ENCODE results near the gene RBM8A.

The RBM8A gene

DNA sequence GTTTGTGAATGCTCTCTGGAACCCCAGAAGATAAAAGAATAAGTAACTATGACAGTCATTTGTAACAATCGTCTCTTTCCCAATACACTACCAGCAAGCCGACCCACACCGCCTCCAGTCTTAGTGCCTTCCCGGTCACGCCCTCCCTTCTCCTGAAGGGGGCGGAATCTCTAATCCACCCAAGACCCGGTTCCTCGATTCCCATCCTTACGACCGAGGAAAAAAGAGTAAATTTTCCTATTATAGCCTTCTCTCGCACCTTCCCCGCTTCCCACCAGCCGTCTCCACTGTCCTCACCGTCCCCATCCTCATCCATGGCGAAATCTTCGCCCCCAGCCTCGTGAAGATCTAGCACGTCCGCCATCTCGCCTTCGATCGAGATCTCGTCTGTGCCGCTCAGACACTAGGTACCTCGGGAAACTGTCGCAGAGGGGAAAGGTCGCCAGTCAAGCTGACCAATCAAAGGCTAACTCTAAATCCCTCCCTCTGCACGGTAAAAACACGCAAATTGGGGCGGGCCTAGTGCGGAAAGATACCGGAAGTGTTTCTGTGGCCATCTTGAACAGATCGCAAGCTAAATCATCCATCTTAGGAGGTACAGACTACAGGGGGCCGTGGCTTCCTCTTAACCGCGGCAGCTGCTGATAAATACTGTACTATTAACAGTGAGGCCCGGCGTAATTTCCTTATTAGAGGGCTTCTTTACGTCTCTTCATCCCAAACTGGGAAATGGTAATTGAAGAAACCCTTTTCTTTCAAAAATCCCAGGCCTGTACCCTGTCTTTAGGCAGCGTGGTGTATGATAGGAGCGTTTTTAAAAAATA lies at the start of gene RBM8A:
Gene RBM8A, minus strand, starts transcription at position 422 of the 824 bp plus-strand sequence. Its CDS starts 58 bp downstream, at position 364.
- peak within 1 kb of the TSS; percentile 99 for H3K27ac ChIP-seq
- H3K27me3 ChIP-seq (ENCODE audit: control insufficient read depth, insufficient read depth, low read length), result no peaks in the 10 kb centered on the region
- peak within 1 kb of the TSS; percentile 96 for H3K4me3 ChIP-seq (ENCODE audit: low read depth, low read length)
- H3K9ac ChIP-seq, result peak within 1 kb of the TSS; percentile 80
- H2AFZ ChIP-seq, result peak within 1 kb of the TSS; percentile 87
- H3K4me1 ChIP-seq, result no peaks in the 10 kb centered on the region
- no peaks in the 10 kb centered on the region for H3K79me2 ChIP-seq
- no peaks in the 10 kb centered on the region for H3K36me3 ChIP-seq (ENCODE audit: control insufficient read depth, insufficient read depth, low read length)
- TF ChIP-seq, protein P1, sequence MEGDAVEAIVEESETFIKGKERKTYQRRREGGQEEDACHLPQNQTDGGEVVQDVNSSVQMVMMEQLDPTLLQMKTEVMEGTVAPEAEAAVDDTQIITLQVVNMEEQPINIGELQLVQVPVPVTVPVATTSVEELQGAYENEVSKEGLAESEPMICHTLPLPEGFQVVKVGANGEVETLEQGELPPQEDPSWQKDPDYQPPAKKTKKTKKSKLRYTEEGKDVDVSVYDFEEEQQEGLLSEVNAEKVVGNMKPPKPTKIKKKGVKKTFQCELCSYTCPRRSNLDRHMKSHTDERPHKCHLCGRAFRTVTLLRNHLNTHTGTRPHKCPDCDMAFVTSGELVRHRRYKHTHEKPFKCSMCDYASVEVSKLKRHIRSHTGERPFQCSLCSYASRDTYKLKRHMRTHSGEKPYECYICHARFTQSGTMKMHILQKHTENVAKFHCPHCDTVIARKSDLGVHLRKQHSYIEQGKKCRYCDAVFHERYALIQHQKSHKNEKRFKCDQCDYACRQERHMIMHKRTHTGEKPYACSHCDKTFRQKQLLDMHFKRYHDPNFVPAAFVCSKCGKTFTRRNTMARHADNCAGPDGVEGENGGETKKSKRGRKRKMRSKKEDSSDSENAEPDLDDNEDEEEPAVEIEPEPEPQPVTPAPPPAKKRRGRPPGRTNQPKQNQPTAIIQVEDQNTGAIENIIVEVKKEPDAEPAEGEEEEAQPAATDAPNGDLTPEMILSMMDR (IDR thresholded peaks at IDR 0.05), result peak; percentile 64
- no peaks in the 10 kb centered on the region for H3K9me3 ChIP-seq (ENCODE audit: control insufficient read depth, low read length)
- peak within 1 kb of the TSS; percentile 87 for H3K4me2 ChIP-seq (ENCODE audit: low read length)

DNA sequence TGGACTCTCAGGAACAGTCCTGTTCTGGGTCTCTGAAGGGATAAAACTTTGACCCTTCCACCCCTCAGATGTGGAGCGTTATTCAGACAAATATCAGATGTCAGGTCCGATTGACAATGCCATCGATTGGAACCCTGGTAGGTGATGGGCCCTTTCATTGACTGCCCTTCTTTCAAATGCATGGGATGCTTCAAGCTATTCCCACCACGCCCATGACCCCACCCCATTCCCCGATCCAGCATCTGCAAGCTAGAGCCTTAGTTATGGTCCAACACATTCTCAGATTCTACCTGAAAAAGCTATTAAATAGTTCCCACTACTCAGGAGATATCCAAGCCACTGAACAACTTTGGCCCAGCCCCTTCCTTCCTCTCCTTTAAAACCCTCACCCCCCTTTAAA lies 49.7 kb upstream of the RBM8A start:
- TF ChIP-seq, protein P1 (IDR thresholded peaks at IDR 0.05), result no peak
- Histone ChIP-seq H3K4me2 (ENCODE audit: low read length) (peak overlapping the region; percentile 28), H3K27me3 (ENCODE audit: control insufficient read depth, insufficient read depth, low read length) (no peaks in the 10 kb centered on the region), H3K27ac (peak overlapping the region; percentile 100), H3K9me3 (ENCODE audit: control insufficient read depth, low read length) (no peaks in the 10 kb centered on the region), H3K4me3 (ENCODE audit: low read depth, low read length) (peak overlapping the region; percentile 39), H3K79me2 (peaks cover 15% of the 10 kb centered on the region), H3K4me1 (peaks cover 43% of the 10 kb centered on the region), H2AFZ (no peak overlapping the region), H3K9ac (no peak overlapping the region), H3K36me3 (ENCODE audit: control insufficient read depth, insufficient read depth, low read length) (no peaks in the 10 kb centered on the region)

DNA sequence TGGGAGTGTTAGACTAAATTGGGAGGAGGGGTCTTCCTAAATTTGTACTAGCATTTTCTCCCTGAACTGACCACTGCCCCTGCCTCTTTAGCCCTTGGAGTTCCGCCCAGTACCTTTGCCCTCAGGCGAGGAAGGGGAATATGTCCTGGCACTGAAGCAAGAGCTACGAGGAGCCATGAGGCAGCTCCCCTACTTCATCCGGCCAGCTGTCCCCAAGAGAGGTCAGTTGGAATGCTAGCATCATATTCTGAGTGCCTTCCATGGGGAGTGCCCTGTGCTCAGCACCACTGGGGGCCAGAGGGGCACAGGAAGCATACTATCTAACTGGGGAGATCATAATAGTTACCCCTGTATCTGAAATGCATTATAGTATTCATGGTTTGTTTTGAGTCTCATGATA lies 47.9 kb upstream of the RBM8A start:
- Histone ChIP-seq H3K4me1 (peaks cover 26% of the 10 kb centered on the region), H2AFZ (no peak overlapping the region), H3K79me2 (peaks cover 9% of the 10 kb centered on the region), H3K27me3 (ENCODE audit: control insufficient read depth, insufficient read depth, low read length) (no peaks in the 10 kb centered on the region), H3K9ac (no peak overlapping the region), H3K9me3 (ENCODE audit: control insufficient read depth, low read length) (no peaks in the 10 kb centered on the region), H3K27ac (no peak overlapping the region), H3K4me2 (ENCODE audit: low read length) (no peak overlapping the region), H3K36me3 (ENCODE audit: control insufficient read depth, insufficient read depth, low read length) (no peaks in the 10 kb centered on the region), H3K4me3 (ENCODE audit: low read depth, low read length) (no peak overlapping the region)
- TF ChIP-seq, protein P1 (IDR thresholded peaks at IDR 0.05), result no peak

DNA sequence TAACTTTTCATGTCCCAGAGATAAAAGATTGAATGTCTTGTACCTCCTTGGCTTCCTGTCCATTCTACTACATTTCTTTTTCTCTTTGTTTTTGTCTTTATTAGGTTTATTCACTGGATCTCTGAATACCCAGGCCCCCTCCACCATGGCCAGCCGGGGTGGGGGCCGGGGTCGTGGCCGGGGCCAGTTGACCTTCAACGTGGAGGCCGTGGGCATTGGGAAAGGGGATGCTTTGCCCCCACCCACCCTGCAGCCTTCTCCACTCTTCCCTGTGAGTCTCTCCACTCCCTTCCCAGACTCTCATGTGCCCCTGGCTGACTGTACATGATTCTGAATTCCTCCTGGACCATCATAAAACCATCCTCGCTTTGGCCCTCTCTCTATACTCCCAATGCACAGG lies 47.4 kb upstream of the RBM8A start:
- peaks cover 12% of the 10 kb centered on the region for H3K79me2 ChIP-seq
- H3K27me3 ChIP-seq (ENCODE audit: control insufficient read depth, insufficient read depth, low read length), result no peaks in the 10 kb centered on the region
- H3K4me1 ChIP-seq, result peaks cover 21% of the 10 kb centered on the region
- H3K9ac ChIP-seq, result no peak overlapping the region
- H3K36me3 ChIP-seq (ENCODE audit: control insufficient read depth, insufficient read depth, low read length), result no peaks in the 10 kb centered on the region
- TF ChIP-seq, protein P1 (IDR thresholded peaks at IDR 0.05), result no peak
- no peaks in the 10 kb centered on the region for H3K9me3 ChIP-seq (ENCODE audit: control insufficient read depth, low read length)
- no peak overlapping the region for H3K27ac ChIP-seq
- no peak overlapping the region for H3K4me2 ChIP-seq (ENCODE audit: low read length)
- H3K4me3 ChIP-seq (ENCODE audit: low read depth, low read length), result no peak overlapping the region
- no peak overlapping the region for H2AFZ ChIP-seq

DNA sequence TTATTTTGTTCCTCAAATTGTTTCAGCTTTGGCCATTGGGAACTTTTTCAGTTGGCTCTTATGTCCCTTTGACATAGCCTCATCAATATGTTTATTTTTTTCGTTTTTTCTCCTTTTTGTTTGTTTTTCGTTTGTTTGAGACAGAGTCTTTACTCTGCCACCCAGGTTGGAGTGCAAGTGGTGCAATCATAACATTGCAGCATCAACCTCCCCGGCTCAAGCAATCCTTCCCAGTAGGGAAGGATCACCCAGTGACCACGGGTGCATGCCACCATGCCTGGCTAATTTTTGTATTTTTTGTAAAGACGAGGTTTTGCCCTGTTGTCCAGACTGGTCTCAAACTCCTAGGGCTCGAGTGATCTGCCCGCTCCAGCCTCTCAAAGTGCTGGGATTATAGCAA lies 45.3 kb upstream of the RBM8A start:
- H3K27ac ChIP-seq, result no peak overlapping the region

More for the DNA sequence above, 45.3 kb upstream of the RBM8A start:
- Histone ChIP-seq H3K79me2 (peaks cover 12% of the 10 kb centered on the region), H3K9ac (no peak overlapping the region), H3K36me3 (ENCODE audit: control insufficient read depth, insufficient read depth, low read length) (no peaks in the 10 kb centered on the region), H2AFZ (no peak overlapping the region), H3K4me3 (ENCODE audit: low read depth, low read length) (no peak overlapping the region), H3K27me3 (ENCODE audit: control insufficient read depth, insufficient read depth, low read length) (no peaks in the 10 kb centered on the region), H3K9me3 (ENCODE audit: control insufficient read depth, low read length) (no peaks in the 10 kb centered on the region), H3K4me1 (peaks cover 5% of the 10 kb centered on the region), H3K4me2 (ENCODE audit: low read length) (no peak overlapping the region)
- TF ChIP-seq, protein P1 (IDR thresholded peaks at IDR 0.05), result no peak
